Ascending aorta (tissue), 2 donors: ENCODE measurements around the gene KLHDC4. TPM values are rescaled to one million over a fixed set of nuclear protein-coding genes. Genes with fewer than 3 reads are reported as not detected.

Experiments
- DNase-seq, 2 donors: peaks; one replicate each; pipeline ENCODE4 v3.0.0-alpha.2; 2019; ENCODE audit warnings: low spot score in 2 of 2
- H3K27ac ChIP-seq, 2 donors: fragments of 200-600 bp; sonication (generic); one replicate each; pipeline ENCODE4 v1.5.1; 2016 to 2017; ENCODE audit warnings: mild to moderate bottlenecking in 1 of 2
- H3K27me3 ChIP-seq: fragments of 200-600 bp; sonication (generic); one replicate; pipeline ENCODE4 v1.5.1; 2017
- H3K36me3 ChIP-seq, 2 donors: fragments of 200-600 bp; sonication (generic); one replicate each; pipeline ENCODE4 v1.5.1; 2016
- H3K4me1 ChIP-seq, 2 donors: fragments of 200-600 bp; sonication (generic); one replicate each; pipeline ENCODE4 v1.5.1; 2016 to 2017; ENCODE audit warnings: mild to moderate bottlenecking in 1 of 2
- H3K4me3 ChIP-seq, 2 donors: fragments of 200-600 bp; sonication (generic); one replicate each; pipeline ENCODE4 v1.5.1; 2016 to 2017; ENCODE audit warnings: mild to moderate bottlenecking in 1 of 2
- H3K9me3 ChIP-seq, 2 donors: fragments of 200-600 bp; sonication (generic); one replicate each; pipeline ENCODE4 v1.5.1; 2016
- CTCF ChIP-seq, 3 experiments: fragments of 200-600 bp in 2 of 3; fragments of 450-650 bp in 1 of 3; sonication (generic) in 2 of 3; IDR thresholded peaks; one replicate each; pipeline ENCODE4 v1.5.1; 2016 to 2019; ENCODE audit warnings: antibody characterized with exemption in 3 of 3, mild to moderate bottlenecking in 1 of 3, moderate library complexity in 1 of 3
- intact Hi-C: fragments of 100-400 bp; cut with DNase I; formaldehyde crosslinking; loops from one replicate; pipeline ENCODE4 v1.15.1; 2023
- total RNA-seq: library from RNA; depleted of rRNA; stranded (reverse); fragments of >200 nt; gene quantifications from one replicate; pipeline ENCODE4 v1.1.0, GENCODE V29; 2016

Gene KLHDC4
- total RNA-seq, 1 donor from 2014 or later, result 38.4 TPM

DNA sequence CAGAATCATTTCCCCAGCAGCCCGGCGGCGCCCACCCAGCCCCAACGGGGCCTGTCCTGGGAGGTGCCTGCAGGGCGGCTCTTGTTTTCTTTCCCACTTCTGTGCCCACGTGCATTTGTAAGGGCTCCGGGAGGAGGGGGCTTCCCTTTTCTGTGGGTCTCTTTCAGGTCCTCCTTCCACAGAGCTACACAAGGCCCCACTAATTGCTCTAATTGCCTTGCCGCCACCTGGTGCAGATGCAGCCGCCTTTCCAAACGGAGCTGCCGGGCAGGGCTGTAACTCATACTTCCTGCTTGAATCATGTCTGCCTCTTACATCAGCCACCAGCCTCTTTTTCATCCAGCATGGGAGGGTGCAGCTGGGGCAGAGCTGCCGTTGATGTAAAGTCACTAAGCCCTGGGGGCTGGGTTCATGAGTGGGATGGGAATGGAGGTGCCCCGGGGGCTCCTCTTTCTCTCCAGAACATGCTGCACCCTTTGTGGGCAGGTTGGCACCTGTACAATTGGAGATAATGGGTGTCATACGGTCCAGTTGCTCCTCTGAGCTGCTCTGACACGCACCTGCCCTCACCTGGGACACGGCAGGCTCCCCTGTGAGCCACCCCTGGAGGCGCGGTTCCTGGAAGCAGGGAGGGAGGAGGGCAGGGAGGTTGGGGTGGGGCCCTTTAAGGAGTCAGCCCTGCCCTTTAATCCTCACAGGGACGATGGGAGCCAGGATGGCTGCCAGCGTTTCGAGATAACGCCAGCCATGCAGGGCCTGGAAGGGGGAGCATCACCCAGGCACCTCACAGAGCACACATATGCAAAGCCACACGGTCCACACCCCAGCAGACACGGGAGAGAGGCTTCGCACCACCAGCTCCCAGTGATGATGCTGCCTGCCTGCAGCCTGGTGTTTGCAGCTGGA, 41.1 kb upstream of the KLHDC4 start:
- peak in 1 of 2 donors; percentile 77 for DNase-seq
- no peaks in the 10 kb centered on the region for H3K9me3 ChIP-seq
- intact Hi-C loops, result no loop called here
- peaks cover 0 to 6% of the 10 kb centered on the region in 2 donors for H3K4me1 ChIP-seq
- no peaks in the 10 kb centered on the region for H3K27me3 ChIP-seq
- no peaks in the 10 kb centered on the region for H3K36me3 ChIP-seq
- no peak overlapping the region for H3K27ac ChIP-seq
- no peak for TF ChIP-seq CTCF (IDR thresholded peaks at IDR 0.05)
- peak overlapping the region; percentile 28 to 59 for H3K4me3 ChIP-seq

DNA sequence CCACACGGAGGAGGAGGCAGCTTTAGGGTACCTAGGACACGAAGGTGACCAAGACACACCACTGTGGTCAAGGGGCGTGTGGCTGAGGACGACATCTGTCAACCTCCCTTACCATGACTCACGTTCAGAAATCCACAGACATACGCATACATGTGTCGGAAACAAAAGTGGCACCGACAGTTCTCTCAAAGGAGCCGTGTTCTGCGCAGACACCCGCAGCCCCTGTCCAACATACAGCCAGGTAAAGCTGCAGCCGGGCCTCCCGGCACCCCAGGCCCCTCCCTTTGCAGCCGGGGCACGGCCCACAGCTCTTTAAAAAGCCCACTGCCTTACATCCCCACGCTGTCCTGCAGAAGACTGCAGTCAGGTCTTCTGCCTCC, 40.5 kb upstream of the KLHDC4 start:
- DNase-seq, result no peak
- Histone ChIP-seq H3K9me3 (no peaks in the 10 kb centered on the region), H3K4me3 (peak overlapping the region; percentile 28 to 59), H3K36me3 (no peaks in the 10 kb centered on the region), H3K27me3 (no peaks in the 10 kb centered on the region), H3K4me1 (peaks cover 0 to 6% of the 10 kb centered on the region in 2 donors), H3K27ac (no peak overlapping the region)
- TF ChIP-seq CTCF (IDR thresholded peaks at IDR 0.05), result no peak
- intact Hi-C loops, result no loop called here

DNA sequence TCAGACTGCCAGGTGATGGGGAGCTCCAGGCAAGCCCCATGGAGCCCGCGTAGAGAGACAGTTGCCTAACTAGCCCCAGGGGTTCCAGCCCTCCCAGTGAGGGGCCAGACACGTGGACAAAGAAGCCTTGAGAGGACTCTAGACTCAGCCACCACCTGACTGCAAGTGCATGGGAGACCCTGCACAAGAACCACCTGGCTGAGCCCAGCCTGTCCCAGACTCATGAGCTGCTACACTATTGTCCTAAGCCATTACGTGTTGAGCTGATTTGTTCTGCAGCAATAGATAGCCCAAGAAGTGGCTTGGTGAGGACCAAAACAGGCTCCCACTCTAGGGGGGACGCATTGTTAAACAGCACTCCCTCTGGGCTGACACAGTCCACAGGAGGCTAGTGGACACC, 37.6 kb upstream of the KLHDC4 start:
- intact Hi-C loops, result no loop called here
- H3K4me3 ChIP-seq, result no peak overlapping the region
- TF ChIP-seq CTCF (IDR thresholded peaks at IDR 0.05), result no peak
- H3K36me3 ChIP-seq, result no peaks in the 10 kb centered on the region
- no peaks in the 10 kb centered on the region for H3K9me3 ChIP-seq
- DNase-seq, result no peak
- peaks cover 0 to 6% of the 10 kb centered on the region in 2 donors for H3K4me1 ChIP-seq
- H3K27me3 ChIP-seq, result no peaks in the 10 kb centered on the region
- H3K27ac ChIP-seq, result no peak overlapping the region

DNA sequence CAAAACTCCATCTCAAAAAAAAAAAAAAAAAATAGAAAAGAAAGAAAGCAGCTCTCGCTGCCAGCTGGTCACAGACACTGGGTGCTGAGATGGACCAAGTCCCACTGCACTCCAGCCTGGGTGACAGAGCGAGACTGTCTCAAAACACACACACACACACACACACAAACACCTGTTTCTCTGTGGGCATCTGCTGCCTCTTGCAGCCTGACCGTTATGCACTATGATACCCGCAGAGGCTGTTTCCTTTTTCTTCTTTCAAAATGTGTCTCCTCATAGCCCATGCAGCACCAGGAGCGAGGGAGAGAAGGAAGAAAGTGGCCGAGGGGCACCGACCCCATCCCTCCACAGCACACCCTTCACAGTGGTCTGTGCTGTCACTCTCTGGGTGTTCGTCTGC, 36.9 kb upstream of the KLHDC4 start:
- intact Hi-C loops, result no loop called here
- DNase-seq, result no peak
- Histone ChIP-seq H3K9me3 (no peaks in the 10 kb centered on the region), H3K4me1 (peaks cover 0 to 6% of the 10 kb centered on the region in 2 donors), H3K36me3 (no peaks in the 10 kb centered on the region), H3K4me3 (no peak overlapping the region), H3K27me3 (no peaks in the 10 kb centered on the region), H3K27ac (no peak overlapping the region)
- no peak for TF ChIP-seq CTCF (IDR thresholded peaks at IDR 0.05)

DNA sequence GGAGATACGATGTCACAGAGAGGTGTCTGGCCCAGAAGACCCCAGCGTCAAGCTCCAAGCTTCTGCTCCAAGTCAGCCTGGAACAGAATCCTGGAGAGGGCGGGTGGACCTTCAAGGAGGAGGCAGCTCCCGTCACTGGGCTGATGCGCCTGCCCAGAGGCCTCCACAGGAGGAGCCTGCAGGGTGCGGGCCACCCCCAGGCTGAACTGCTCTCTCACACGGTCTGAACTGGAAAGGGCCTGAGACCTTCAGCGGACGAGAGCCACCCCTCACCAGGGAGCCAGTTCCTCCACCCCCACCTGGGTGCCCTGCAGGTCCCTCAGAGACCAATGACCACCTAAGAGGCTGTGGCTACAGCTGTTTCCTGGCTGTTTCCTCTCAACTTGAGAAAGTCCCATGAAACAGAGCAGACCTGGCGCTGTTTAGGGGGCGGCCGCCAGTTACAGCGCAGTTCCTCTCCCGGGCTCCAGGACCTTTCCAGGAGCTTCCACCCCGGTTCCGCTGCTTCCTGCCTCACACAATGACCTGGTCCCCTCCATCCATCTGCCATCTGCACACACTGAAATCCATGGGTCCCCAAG, 36.0 kb upstream of the KLHDC4 start:
- intact Hi-C loops, result no loop called here
- no peaks in the 10 kb centered on the region for H3K27me3 ChIP-seq
- TF ChIP-seq CTCF (IDR thresholded peaks at IDR 0.05), result no peak
- H3K4me3 ChIP-seq, result no peak overlapping the region
- no peaks in the 10 kb centered on the region for H3K9me3 ChIP-seq
- H3K4me1 ChIP-seq, result peaks cover 0 to 3% of the 10 kb centered on the region in 2 donors
- no peaks in the 10 kb centered on the region for H3K36me3 ChIP-seq
- DNase-seq, result no peak
- H3K27ac ChIP-seq, result no peak overlapping the region
